Activated naive CD4-positive, alpha-beta T cell (primary cell): ENCODE results near the gene UCN.
A peak's percentile ranks its signal among the peaks of the same experiment; 100 is the strongest.
"Not testable (repeated sequence)": the region's sequence is repeated elsewhere in the genome, so short reads cannot be mapped to it uniquely, and the experiment has no call there.

Experiments used
- DNase-seq, 4 experiments: peaks; one replicate each; lab custom pipeline; 2025; lab: John Stamatoyannopoulos, UW

The UCN gene

GRCh38 chr2:27282892-27283291 is 25.4 kb downstream of the UCN start:
- DNase-seq: no peak

GRCh38 chr2:27281855-27282559 is 26.2 kb downstream of the UCN start, which contains the start of gene TRIM54:
Gene TRIM54 (plus strand): TSS chr2:27282429. CDS start chr2:27282732, 303 bp downstream.
- no peak for DNase-seq

GRCh38 chr2:27281442-27281841 is 26.8 kb downstream of the UCN start:
- no peak for DNase-seq

GRCh38 chr2:27280826-27281225 is 27.4 kb downstream of the UCN start:
- DNase-seq: no peak

GRCh38 chr2:27278010-27278409 is 30.2 kb downstream of the UCN start:
- DNase-seq: no peak

GRCh38 chr2:27275211-27276150 is 32.8 kb downstream of the UCN start, which contains the start of gene DNAJC5G:
Gene DNAJC5G (plus strand): TSS chr2:27275433. CDS start chr2:27276729, 1,296 bp downstream.
- DNase-seq: no peak

GRCh38 chr2:27272537-27273522 is 35.4 kb downstream of the UCN start:
- DNase-seq: not testable (repeated sequence)

GRCh38 chr2:27271631-27272340 is 36.5 kb downstream of the UCN start:
- no peak for DNase-seq

GRCh38 chr2:27270670-27271069 is 37.6 kb downstream of the UCN start:
- no peak for DNase-seq

GRCh38 chr2:27270131-27270530 is 38.1 kb downstream of the UCN start:
- DNase-seq: no peak

- not testable (repeated sequence) for DNase-seq
These were observed 39.9 kb downstream of the UCN start for GRCh38 chr2:27268296-27268695.

- no peak for DNase-seq
These were observed 42.7 kb downstream of the UCN start for GRCh38 chr2:27265536-27265870.

GRCh38 chr2:27264753-27265535 is 43.3 kb downstream of the UCN start:
- peak in 3 of 4 experiments; percentile 21 to 48 (median 21) for DNase-seq

GRCh38 chr2:27264253-27264752 is 43.9 kb downstream of the UCN start:
- no peak for DNase-seq

GRCh38 chr2:27263287-27264252 is 44.7 kb downstream of the UCN start:
- no peak for DNase-seq

GRCh38 chr2:27262379-27263286 is 45.6 kb downstream of the UCN start, which contains the start of gene SLC30A3:
Gene SLC30A3 (minus strand): TSS chr2:27263047. CDS start chr2:27262906, 141 bp downstream.
- DNase-seq: peak in 1 of 4 experiments; percentile 47

GRCh38 chr2:27261926-27262298 is 46.3 kb downstream of the UCN start:
- DNase-seq: no peak
